Activated CD4-positive, alpha-beta T cell treated with anti-CD3 and anti-CD28 coated beads, Interleukin-2, amount 10 ng/mL, durations not matched to agents 7 days and 5 days (primary cell): Measurements from ENCODE around the gene ANTXRL. TPM values are rescaled to one million over a fixed set of nuclear protein-coding genes. Genes with fewer than 3 reads are reported as not detected.
"Not testable (repeated sequence)": the region's sequence is repeated elsewhere in the genome, so short reads cannot be mapped to it uniquely, and the experiment has no call there.

Experiments
- CTCF ChIA-PET: fragments of 350-600 bp; sonication (Branson Sonifier 250); formaldehyde crosslinking; loops from one replicate; lab custom pipeline; 2021; ENCODE audit warnings: antibody characterized with exemption; lab: Charles Lee
- POLR2A ChIA-PET: fragments of 350-600 bp; sonication (Branson Sonifier 250); formaldehyde crosslinking; loops from one replicate; lab custom pipeline; 2021; ENCODE audit warnings: antibody characterized with exemption; lab: Charles Lee
- DNase-seq: peaks from one replicate; pipeline ENCODE4 v3.0.0-alpha.2; 2020
- H3K27ac Mint-ChIP-seq: one replicate; pipeline ENCODE4 v1.8.0; 2021; ENCODE audit warnings: mild to moderate bottlenecking, moderate library complexity, mixed read lengths
- H3K27me3 Mint-ChIP-seq: one replicate; pipeline ENCODE4 v1.8.0; 2021; ENCODE audit warnings: mixed read lengths
- H3K36me3 Mint-ChIP-seq: one replicate; pipeline ENCODE4 v1.8.0; 2021; ENCODE audit warnings: low read depth, mixed read lengths
- H3K4me1 Mint-ChIP-seq: one replicate; pipeline ENCODE4 v1.8.0; 2021; ENCODE audit warnings: mixed read lengths
- H3K4me3 Mint-ChIP-seq: one replicate; pipeline ENCODE4 v1.8.0; 2021; ENCODE audit warnings: mild to moderate bottlenecking, moderate library complexity, mixed read lengths
- H3K9me3 Mint-ChIP-seq: one replicate; pipeline ENCODE4 v1.8.0; 2021; ENCODE audit warnings: mixed read lengths
- total RNA-seq, 2 experiments: library from RNA; stranded (reverse); gene quantifications; one replicate each; pipeline ENCODE4 v1.2.3, GENCODE V29; 2021

The ANTXRL gene
- total RNA-seq, 2 experiments from 2014 or later: 0.52 to 0.57 TPM

DNA sequence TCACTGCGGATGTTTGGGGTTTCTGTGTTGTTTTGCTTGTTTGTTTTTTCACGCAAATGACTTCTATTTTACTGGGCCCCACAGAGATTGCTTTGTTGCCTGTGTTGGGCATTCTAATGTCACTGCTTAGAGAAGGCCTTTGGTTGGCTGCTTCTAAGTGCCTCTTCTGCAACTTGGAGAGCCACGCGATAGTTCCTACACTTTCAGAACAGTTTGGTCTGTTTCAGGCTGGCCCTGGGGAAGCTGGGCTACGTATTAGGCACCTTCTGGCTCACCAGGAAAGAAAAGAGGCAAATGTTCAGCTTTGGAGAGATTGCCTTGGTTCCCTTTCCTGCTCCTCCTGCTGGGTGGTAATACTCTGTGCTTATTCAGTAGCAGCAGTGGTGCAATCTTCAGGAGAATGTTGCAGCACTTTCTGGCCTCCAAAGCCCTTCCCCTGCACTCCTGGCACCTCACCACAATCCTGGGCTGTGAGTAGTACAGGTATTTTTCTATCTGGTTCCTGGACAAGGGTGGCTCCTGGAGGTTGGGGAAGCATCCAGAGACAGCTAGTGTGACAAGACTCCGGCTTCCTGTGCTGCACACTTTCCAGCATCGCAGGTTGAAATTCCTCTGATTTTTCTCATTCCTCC is 1.2 kb downstream of the ANTXRL start:
- no peaks in the 10 kb centered on the region for H3K9me3 Mint-ChIP-seq
- no peak for DNase-seq
- H3K36me3 Mint-ChIP-seq: no peaks in the 10 kb centered on the region
- ChIA-PET CTCF (no interaction called here), POLR2A (no interaction called here)
- H3K4me3 Mint-ChIP-seq: no peak overlapping the region
- H3K27ac Mint-ChIP-seq: no peak overlapping the region
- peaks cover 16% of the 10 kb centered on the region for H3K27me3 Mint-ChIP-seq
- H3K4me1 Mint-ChIP-seq: peaks cover 25% of the 10 kb centered on the region

DNA sequence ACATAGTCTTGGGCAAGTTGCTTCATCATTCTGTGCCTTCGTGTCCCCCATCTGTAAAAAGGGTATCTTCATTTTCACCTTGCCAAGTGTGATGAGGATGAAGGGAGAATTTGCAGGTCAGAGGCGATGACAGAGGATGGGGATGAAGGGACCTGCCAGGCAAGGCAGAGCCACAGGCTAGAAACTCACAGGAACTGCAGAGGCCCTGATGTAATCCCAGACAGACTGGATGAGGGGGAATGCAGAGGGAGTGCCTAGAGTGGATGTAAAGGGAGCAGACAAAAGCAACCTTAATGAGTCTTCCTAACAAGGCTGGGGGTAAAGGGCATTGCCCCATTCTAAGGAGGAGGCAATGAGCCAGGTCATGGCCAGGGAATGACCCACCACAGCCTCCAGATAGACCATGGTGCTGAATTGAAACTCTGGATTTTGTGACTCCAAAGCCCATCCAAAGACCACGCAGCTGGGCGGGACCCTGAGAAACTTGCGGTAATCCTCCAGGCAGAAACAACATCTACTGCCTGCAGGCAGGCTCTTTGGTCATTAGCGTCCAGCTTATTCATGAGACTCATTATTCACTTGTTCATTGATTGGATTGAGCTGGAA is 1.9 kb downstream of the ANTXRL start:
- no peak overlapping the region for H3K27ac Mint-ChIP-seq
- no peaks in the 10 kb centered on the region for H3K9me3 Mint-ChIP-seq
- ChIA-PET CTCF (no interaction called here), POLR2A (no interaction called here)
- H3K36me3 Mint-ChIP-seq: no peaks in the 10 kb centered on the region
- peaks cover 11% of the 10 kb centered on the region for H3K27me3 Mint-ChIP-seq
- H3K4me3 Mint-ChIP-seq: no peak overlapping the region
- DNase-seq: no peak
- peaks cover 19% of the 10 kb centered on the region for H3K4me1 Mint-ChIP-seq

DNA sequence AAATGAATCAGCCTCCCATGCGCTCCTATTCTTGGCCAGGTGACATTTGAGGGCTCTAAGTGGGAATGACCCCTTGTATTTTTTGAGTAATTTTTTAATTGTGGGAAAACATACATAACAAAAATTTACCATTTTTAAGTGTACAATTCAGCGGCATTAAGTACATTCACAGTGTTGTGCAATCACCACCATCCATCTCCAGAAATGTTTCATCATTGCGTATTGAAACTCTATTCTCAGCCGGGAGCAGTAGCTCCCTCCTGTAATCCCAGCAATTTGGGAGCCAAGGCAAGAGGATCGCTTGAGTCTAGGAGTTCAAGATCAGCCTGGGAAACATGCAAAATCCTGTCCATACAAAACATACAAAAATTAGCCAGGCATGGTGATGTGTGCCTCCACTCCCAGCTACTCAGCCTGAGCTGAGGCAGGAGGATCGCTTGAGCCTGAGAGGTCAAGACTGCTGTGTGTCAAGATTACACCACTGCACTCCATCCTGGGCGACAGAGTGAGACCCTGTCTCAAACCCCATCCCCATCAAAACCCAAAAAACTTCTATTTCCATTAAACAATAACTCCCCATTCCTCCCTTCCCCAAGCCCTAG is 2.5 kb downstream of the ANTXRL start:
- H3K27ac Mint-ChIP-seq: no peak overlapping the region
- DNase-seq: no peak
- no peak overlapping the region for H3K4me3 Mint-ChIP-seq
- peaks cover 11% of the 10 kb centered on the region for H3K27me3 Mint-ChIP-seq
- CTCF ChIA-PET: no interaction called here
- no peaks in the 10 kb centered on the region for H3K9me3 Mint-ChIP-seq
- POLR2A ChIA-PET: no interaction called here
- peaks cover 14% of the 10 kb centered on the region for H3K4me1 Mint-ChIP-seq
- no peaks in the 10 kb centered on the region for H3K36me3 Mint-ChIP-seq

DNA sequence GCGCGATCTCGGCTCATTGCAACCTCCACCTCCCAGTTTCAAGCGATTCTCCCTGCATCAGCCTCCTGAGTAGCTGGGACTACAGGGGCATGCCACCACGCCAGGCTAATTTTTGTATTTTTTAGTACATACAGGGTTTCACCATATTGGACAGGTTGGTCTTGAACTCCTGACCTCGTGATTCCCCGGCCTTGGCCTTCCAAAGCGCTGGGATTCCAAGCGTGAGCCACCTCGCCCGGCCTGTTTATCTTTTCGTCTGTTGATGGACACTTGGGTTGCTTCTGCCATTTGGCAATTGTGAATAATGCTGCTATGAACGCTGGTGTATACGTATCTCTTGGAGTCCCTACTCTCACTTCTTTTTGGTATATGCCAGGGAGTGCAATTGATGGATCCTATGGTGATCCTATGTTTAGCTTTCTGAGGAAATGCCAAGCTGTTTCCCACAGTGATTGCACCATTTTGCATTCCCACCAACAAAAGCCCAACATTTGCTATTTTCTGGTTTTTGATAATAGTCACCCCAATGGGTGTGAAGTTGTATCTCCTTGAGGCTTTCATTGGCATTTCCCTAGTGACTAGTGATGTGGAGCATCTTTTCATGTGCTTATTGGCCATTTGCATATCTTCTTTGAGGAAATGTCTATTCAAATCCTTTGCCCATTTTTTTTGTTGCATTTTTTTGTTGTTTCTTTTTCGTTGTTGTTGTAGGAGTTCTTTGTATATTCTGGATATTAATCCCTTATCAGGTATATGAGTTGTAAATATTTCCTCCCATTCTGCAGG is 3.5 kb downstream of the ANTXRL start:
- no peak overlapping the region for H3K27ac Mint-ChIP-seq
- peaks cover 11% of the 10 kb centered on the region for H3K27me3 Mint-ChIP-seq
- DNase-seq: no peak
- H3K36me3 Mint-ChIP-seq: no peaks in the 10 kb centered on the region
- no peak overlapping the region for H3K4me3 Mint-ChIP-seq
- ChIA-PET POLR2A (no interaction called here), CTCF (interaction anchor here (0.7 to 1.7 kb wide), 2 partner anchors 8 to 9 kb away, joined by 4 to 7 read pairs; no protein-coding TSS in a partner anchor)
- no peaks in the 10 kb centered on the region for H3K9me3 Mint-ChIP-seq
- H3K4me1 Mint-ChIP-seq: peaks cover 10% of the 10 kb centered on the region

DNA sequence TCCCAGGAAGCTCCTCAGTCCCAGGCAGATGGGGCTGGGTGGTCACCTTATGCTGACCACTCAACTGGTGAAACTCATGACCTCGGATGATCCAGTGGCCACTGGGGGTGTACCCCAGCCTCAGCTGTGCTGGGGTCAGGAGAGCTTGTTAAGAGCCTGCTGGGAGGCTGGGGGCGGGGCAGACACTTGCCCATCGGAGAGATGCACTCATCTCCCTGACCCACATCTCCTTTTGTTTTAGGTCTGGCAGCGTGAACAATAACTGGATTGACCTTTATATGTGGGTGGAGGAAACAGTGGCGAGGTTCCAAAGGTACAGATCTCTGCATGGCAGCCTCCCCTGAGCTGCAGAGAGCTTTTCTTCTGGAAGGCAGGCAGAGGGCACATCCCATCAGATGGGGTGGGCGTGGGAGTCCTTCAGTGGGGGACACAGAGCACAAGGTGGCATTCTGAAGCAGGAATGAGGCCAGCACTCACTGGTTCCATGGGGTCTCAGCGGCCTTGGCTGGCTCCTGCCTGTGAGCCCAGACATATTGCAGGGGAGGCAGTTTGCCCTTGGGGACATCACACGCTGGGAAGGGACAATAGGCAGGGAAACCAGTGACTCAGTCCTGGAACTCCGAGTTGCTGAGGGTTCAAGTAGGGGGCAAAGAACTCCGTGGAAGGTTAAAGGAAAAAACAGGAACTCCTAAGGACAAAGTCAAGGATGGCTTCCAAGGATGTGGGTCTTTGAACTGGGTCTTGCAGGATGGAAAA is 5.2 kb downstream of the ANTXRL start:
- Mint-ChIP-seq H3K4me1 (no peaks in the 10 kb centered on the region), H3K4me3 (no peak overlapping the region), H3K27ac (no peak overlapping the region), H3K9me3 (no peaks in the 10 kb centered on the region), H3K27me3 (peaks cover 11% of the 10 kb centered on the region), H3K36me3 (no peaks in the 10 kb centered on the region)
- no peak for DNase-seq
- CTCF ChIA-PET: interaction anchor here (1.1 to 1.7 kb wide), 2 partner anchors 8 to 9 kb away, joined by 4 read pairs; no protein-coding TSS in a partner anchor
- POLR2A ChIA-PET: no interaction called here

DNA sequence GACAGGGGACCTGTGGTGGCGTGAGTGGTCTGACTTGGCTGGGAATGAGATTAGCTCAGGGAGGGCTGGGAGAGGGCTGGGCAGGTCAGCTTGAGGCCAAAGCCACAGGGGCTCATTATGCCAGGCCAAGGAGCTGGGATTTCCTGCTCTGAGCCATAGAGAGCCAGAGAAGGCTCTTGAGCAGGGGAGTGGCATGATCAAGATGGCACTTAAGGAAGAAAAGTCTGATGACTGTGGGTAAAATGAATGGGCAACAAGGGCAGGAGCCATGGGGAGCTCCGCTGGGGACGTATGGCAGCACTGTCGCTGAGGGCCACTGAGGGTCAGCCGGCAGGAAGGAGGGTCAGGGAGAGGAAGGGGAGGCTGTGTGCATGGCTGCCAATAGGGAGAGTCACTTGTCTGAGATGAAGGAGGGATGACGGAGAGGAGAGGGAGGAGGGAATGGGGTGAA is 5.8 kb downstream of the ANTXRL start:
- POLR2A ChIA-PET: no interaction called here
- H3K36me3 Mint-ChIP-seq: no peaks in the 10 kb centered on the region
- H3K27me3 Mint-ChIP-seq: peaks cover 11% of the 10 kb centered on the region
- H3K9me3 Mint-ChIP-seq: no peaks in the 10 kb centered on the region
- no peak overlapping the region for H3K27ac Mint-ChIP-seq
- CTCF ChIA-PET: interaction anchor here (1.1 kb wide), 1 partner anchor 10 kb away, joined by 4 read pairs; no protein-coding TSS in a partner anchor
- no peak overlapping the region for H3K4me3 Mint-ChIP-seq
- peaks cover under 1% of the 10 kb centered on the region for H3K4me1 Mint-ChIP-seq
- no peak for DNase-seq

DNA sequence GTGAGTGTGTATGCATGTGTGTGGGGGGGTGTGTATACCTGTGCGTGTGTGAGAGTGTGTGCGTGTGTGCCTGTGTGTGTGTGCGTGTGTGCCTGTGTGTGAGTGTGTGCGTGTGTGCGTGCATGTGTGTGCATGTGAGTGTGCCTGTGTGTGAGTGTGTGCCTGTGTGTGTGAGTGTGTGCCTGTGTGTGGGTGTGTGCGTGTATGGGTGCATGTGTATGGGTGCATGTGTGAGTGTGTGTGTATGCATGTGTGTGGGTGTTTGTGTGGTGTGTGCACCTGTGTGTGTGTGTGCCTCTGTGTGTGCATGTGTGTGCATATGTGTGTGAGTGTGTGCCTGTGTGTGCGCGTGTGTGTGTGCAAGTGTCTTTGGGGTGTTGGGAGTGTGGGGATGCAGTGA is 6.4 kb downstream of the ANTXRL start:
- POLR2A ChIA-PET: no interaction called here
- DNase-seq: no peak
- H3K4me3 Mint-ChIP-seq: no peak overlapping the region
- no peaks in the 10 kb centered on the region for H3K9me3 Mint-ChIP-seq
- no peak overlapping the region for H3K27ac Mint-ChIP-seq
- peaks cover 11% of the 10 kb centered on the region for H3K27me3 Mint-ChIP-seq
- peaks cover 2% of the 10 kb centered on the region for H3K36me3 Mint-ChIP-seq
- peaks cover 7% of the 10 kb centered on the region for H3K4me1 Mint-ChIP-seq
- CTCF ChIA-PET: no interaction called here

DNA sequence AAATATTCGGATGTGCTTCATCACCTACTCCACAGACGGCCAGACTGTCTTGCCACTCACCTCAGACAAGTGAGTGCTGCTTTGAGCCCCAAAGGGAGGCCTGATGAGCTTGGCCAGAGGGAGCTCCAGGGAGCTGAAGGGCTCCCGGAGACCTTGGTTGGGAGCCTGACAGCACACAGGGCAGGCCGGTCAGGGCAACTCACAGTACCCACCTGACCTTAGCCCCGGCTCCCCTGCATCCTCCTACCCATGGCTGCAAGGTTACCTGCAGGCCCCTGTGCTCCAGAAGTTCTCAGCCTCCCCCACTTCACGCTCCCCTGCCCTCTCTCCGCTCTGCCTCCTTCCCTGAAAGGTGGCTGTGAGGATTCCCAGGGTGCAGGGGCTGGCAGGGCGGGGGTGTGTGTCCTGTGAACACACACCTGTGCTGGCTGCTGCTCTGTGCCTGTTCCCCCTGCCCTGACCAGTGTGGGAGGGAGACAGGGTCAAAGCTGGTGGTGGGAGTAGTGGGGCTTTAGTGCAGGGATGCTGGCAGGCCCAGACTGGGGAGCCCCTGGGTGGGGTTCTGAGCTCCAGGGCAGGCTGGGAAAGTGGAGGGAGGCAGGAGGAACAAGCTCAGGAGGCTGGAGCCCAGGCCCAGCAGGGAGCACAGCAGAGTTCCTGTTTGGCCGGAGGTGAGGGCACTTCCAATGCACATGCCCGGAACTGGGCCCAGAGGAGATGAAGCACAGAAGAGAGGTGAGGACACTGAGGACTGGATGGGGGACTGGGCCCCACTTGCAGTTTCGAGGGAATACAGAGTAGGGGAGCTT is 7.2 kb downstream of the ANTXRL start:
- Mint-ChIP-seq H3K4me3 (no peak overlapping the region), H3K27me3 (peaks cover 11% of the 10 kb centered on the region), H3K4me1 (peaks cover 15% of the 10 kb centered on the region), H3K27ac (peak overlapping the region; percentile 2), H3K9me3 (no peaks in the 10 kb centered on the region), H3K36me3 (peaks cover 2% of the 10 kb centered on the region)
- ChIA-PET CTCF (no interaction called here), POLR2A (no interaction called here)
- no peak for DNase-seq

DNA sequence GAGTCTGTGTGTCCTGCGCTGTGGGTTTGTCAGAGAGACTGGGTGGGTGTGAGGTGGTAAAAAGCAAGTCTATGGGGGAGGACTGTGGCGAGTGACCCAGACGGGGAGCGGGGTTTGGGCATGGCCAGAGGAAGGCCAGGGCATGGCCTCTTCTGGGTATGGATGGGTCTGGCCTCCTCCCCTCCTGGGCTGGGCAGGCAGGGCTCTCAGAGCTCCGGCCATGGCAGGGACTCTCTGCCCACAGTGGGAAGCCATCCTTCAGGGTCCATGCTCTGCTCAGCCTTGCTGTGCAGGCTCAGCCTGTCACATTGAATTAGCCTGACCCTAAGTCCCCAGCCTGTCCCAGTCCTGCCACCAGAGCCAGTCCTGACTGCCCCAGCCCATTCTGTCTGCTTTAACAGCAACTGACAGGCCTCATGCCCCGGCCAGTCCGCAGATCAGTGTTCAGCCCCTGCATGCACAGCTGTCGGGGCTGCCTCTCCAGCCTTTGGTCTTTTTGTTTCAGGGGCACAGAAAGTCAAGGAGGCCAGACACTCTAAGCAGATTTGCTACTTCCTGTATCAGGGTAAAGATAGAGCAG is 7.9 kb downstream of the ANTXRL start:
- Mint-ChIP-seq H3K4me1 (peaks cover 20% of the 10 kb centered on the region), H3K27me3 (peaks cover 11% of the 10 kb centered on the region), H3K27ac (peak overlapping the region; percentile 2), H3K4me3 (no peak overlapping the region), H3K36me3 (peaks cover 2% of the 10 kb centered on the region), H3K9me3 (no peaks in the 10 kb centered on the region)
- POLR2A ChIA-PET: no interaction called here
- no peak for DNase-seq
- CTCF ChIA-PET: no interaction called here

DNA sequence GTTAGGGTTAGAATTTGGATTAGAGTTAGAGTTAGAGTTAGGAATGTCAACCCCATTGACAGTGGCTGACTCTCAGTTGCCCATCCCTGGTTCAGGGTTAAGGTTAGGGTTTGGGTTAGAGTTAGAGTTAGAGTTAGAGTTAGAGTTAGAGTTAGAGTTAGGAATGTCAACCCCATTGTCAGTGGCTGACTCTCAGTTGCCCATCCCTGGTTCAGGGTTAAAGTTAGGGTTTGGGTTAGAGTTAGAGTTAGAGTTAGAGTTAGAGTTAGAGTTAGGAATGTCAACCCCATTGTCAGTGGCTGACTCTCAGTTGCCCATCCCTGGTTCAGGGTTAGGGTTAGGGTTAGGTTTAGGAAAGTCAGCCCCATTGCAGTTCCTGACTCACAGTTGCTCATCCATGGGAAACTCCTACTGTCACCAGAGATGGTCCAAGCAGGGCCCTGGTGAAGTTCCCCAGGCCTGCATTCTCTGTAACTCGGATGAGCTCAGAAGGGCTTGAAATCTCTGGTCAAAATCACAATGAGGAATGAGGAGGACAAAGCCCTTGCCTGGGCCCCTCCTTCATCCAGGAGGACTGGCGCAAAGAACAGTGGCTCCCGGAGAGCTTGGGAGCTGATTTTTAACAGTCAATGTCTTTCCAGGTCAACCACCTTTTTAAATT is 8.7 kb downstream of the ANTXRL start:
- H3K4me1 Mint-ChIP-seq: peaks cover 24% of the 10 kb centered on the region
- H3K9me3 Mint-ChIP-seq, H3K4me3 Mint-ChIP-seq, H3K27ac Mint-ChIP-seq, DNase-seq, CTCF ChIA-PET, POLR2A ChIA-PET, H3K36me3 Mint-ChIP-seq, H3K27me3 Mint-ChIP-seq: not testable (repeated sequence)

DNA sequence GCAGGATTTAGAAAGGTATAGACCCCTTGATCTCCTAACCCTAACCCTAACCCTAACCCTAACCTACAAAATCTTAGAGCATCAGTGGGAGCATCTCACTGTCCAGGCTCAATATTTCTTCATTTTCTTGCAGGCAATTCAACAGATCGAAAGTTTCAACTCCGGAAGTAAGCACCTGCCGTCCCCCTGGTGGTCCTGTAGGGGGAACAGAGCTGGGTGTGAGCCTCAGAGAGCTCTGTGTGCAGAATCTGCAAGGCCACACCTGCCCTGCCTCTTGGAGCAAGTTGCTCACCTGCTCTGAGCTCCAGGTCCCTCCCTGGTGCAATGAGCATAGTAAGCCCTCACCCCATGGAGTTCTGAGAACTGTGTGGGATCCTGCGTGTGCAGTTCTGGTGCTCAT is 9.3 kb downstream of the ANTXRL start:
- DNase-seq, H3K27me3 Mint-ChIP-seq, H3K27ac Mint-ChIP-seq, H3K9me3 Mint-ChIP-seq, H3K36me3 Mint-ChIP-seq, POLR2A ChIA-PET, H3K4me3 Mint-ChIP-seq: not testable (repeated sequence)
- CTCF ChIA-PET: interaction anchor here (0.7 kb wide), 1 partner anchor 31 kb away, joined by 6 read pairs; no protein-coding TSS in a partner anchor
- H3K4me1 Mint-ChIP-seq: peaks cover 28% of the 10 kb centered on the region
